Heart left ventricle (tissue), 16 donors: ENCODE measurements around the gene ZNF705A. TPM values are rescaled to one million over a fixed set of nuclear protein-coding genes. Genes with fewer than 3 reads are reported as not detected.

Source experiments
- ATAC-seq, 4 donors: fragments of 200-7000 bp; cut with Tn5 transposase; one replicate each; pipeline ENCODE4 v1.9.1; 2020 to 2022; ENCODE audit warnings: moderate library complexity in 4 of 4, mild to moderate bottlenecking in 3 of 4, moderate number of reproducible peaks in 1 of 4
- DNase-seq, 5 donors: peaks; one replicate each; pipeline ENCODE4 v3.0.0-alpha.2; 2020
- H3K27ac ChIP-seq, 12 donors: fragments of 200-600 bp; sonication (generic) in 4 of 12; one replicate each; pipeline versions ENCODE4 v1.5.0 to v1.8.0; 2016 to 2022; ENCODE audit warnings: mild to moderate bottlenecking in 2 of 12
- H3K27me3 ChIP-seq, 9 donors: fragments of 200-600 bp; sonication (generic) in 2 of 9; one replicate each; pipeline versions ENCODE4 v1.5.1 to v1.8.0; 2016 to 2022; ENCODE audit warnings: mild to moderate bottlenecking in 3 of 9
- H3K36me3 ChIP-seq, 9 donors: fragments of 200-600 bp; sonication (generic) in 2 of 9; one replicate each; pipeline versions ENCODE4 v1.5.0 to v1.8.0; 2018 to 2022; ENCODE audit warnings: mild to moderate bottlenecking in 2 of 9
- H3K4me1 ChIP-seq, 12 donors: fragments of 200-600 bp; sonication (generic) in 4 of 12; one replicate each; pipeline versions ENCODE4 v1.5.0 to v1.8.0; 2016 to 2022; ENCODE audit warnings: mild to moderate bottlenecking in 3 of 12
- H3K4me3 ChIP-seq, 12 donors: fragments of 200-600 bp; sonication (generic) in 4 of 12; one replicate each; pipeline versions ENCODE4 v1.5.0 to v1.8.0; 2017 to 2022; ENCODE audit warnings: mild to moderate bottlenecking in 9 of 12, moderate library complexity in 4 of 12
- H3K9me3 ChIP-seq, 12 donors: fragments of 200-600 bp; sonication (generic) in 4 of 12; one replicate each; pipeline versions ENCODE4 v1.5.0 to v1.8.0; 2016 to 2022; ENCODE audit warnings: mild to moderate bottlenecking in 1 of 12
- CTCF ChIP-seq, 12 donors: fragments of 200-600 bp; sonication (generic) in 4 of 12; IDR thresholded peaks; one replicate each; pipeline versions ENCODE4 v1.5.0 to v1.8.0; 2018 to 2022; ENCODE audit warnings: antibody characterized with exemption in 12 of 12, mild to moderate bottlenecking in 5 of 12
- POLR2A ChIP-seq, 2 donors: fragments of 450-650 bp; IDR thresholded peaks; one replicate each; pipeline ENCODE4 v1.6.1; 2017; ENCODE audit warnings: antibody characterized with exemption in 2 of 2, mild to moderate bottlenecking in 2 of 2, moderate library complexity in 2 of 2
- WGBS, 4 donors: extraction: QIAGEN DNeasy Blood & Tissue Kit in 2 of 4; methylation state at CpG; one replicate each; pipeline versions ENCODE4 v1.1.5 to v1.1.7; 2013 to 2018; 5-methylcytosine and 5-hydroxymethylcytosine counted together
- intact Hi-C, 10 donors: fragments of 100-400 bp; cut with DNase I; formaldehyde crosslinking; loops; one replicate each; pipeline versions ENCODE4 v1.11.1 to v1.14.2; 2022
- polyA plus RNA-seq, 2 donors: library from polyadenylated mRNA; stranded (reverse); fragments of 200-250 nt; gene quantifications; one replicate each; pipeline ENCODE4 v1.2.3, GENCODE V29; 2013
- total RNA-seq, 9 donors: library from RNA; depleted of rRNA in 2 of 9; stranded (reverse); fragments of >200 nt in 2 of 9; fragmentation: NEBNext Ultra II Directional in 3 of 9; extraction: Animal tissue kit (Norgen Biotek cat#: 25700) in 3 of 9; gene quantifications; one replicate each; pipeline versions ENCODE4 v1.1.0 to v1.2.4, GENCODE V29; 2016 to 2023
- donor health status: ischemic (EF 13 %, LVEDD 7.1; RV severe dilation, severe dysfunction).
- donor health status: healthy with polysubstance abuse.
- donor health status: DM: no; HTN: yes; CAD: no.
- donor health status: DM: no; HTN: no; CAD: no.
- donor health status: ischemic (EF 25% LVEDD 6.9; RV normal size, moderate dysfunction).
- donor health status: ischemic (EF 25% LVEDD 5.7; RV mildly dilated, moderate dysfunction).
- donor health status: healthy.
- donor health status: DM: yes; HTN: yes; CAD: no.
- donor health status: ischemic (EF 35%, LVEDD 5.7; RV mildly dilated, moderate dysfunction).
- donor health status: nonischemic (EF 11% LVEDD 7.7; RV severe dilation, severe dysfunction).
- donor health status: DM: yes; HTN: yes; CAD: no.
- donor health status: PGD.
- donor health status: ischemic (EF 29% LVEDD 5.4; RV normal size, mild dysfunction).
- donor health status: nonischemic (EF 23%, LVEDD 6.1; RV moderate dilation, normal function).

ZNF705A gene
- total and polyA plus RNA-seq, 11 donors = 0.23 TPM; not detected in 10

- peaks cover 0 to 6% (median under 1%) of the 10 kb centered on the region in 9 donors for H3K36me3 ChIP-seq
- intact Hi-C loops = no loop called here
- H3K9me3 ChIP-seq = peaks cover 0 to 18% (median 6%) of the 10 kb centered on the region in 12 donors
- no peak overlapping the region for H3K27ac ChIP-seq
- H3K27me3 ChIP-seq = peaks cover 0 to 3% (median 0%) of the 10 kb centered on the region in 9 donors
- no peak overlapping the region for H3K4me3 ChIP-seq
- peaks cover 0 to 7% (median 0%) of the 10 kb centered on the region in 12 donors for H3K4me1 ChIP-seq
- no peak for DNase-seq
- no peak for ATAC-seq
- TF ChIP-seq POLR2A (IDR thresholded peaks at IDR 0.05) (no peak), CTCF (IDR thresholded peaks at IDR 0.05) (no peak)
Measured at GRCh38 chr12:8143261-8143660, 13.6 kb upstream of the ZNF705A start.

- Histone ChIP-seq H3K36me3 (no peaks in the 10 kb centered on the region), H3K4me1 (peaks cover 0 to 5% (median 0%) of the 10 kb centered on the region in 12 donors), H3K9me3 (peaks cover 0 to 19% (median 6%) of the 10 kb centered on the region in 12 donors), H3K27ac (peak overlapping the region in 7 of 12 donors; percentile 9 to 60 (median 29)), H3K4me3 (peak overlapping the region in 6 of 12 donors; percentile 16 to 34 (median 22)), H3K27me3 (peaks cover 0 to 3% (median 0%) of the 10 kb centered on the region in 9 donors)
- 47 to 62% (median 56%) methylated on average over 17 to 19 of the region's 19 CpGs for WGBS, 4 donors
- ATAC-seq (peak; percentile 55 to 81 (median 79)), DNase-seq (peak; percentile 51 to 69 (median 63))
- intact Hi-C loops = no loop called here
- TF ChIP-seq CTCF (IDR thresholded peaks at IDR 0.05) (no peak), POLR2A (IDR thresholded peaks at IDR 0.05) (no peak)
Measured at GRCh38 chr12:8145754-8146441, 10.9 kb upstream of the ZNF705A start.

GRCh38 chr12:8146442-8146771 is 10.4 kb upstream of the ZNF705A start:
- intact Hi-C loops = no loop called here
- no peaks in the 10 kb centered on the region for H3K36me3 ChIP-seq
- H3K27ac ChIP-seq = peak overlapping the region in 7 of 12 donors; percentile 9 to 60 (median 29)
- WGBS, 4 donors = 48 to 59% (median 56%) methylated on average over 2 to 4 of the region's 4 CpGs
- H3K4me3 ChIP-seq = peak overlapping the region in 6 of 12 donors; percentile 16 to 34 (median 22)
- no peak for ATAC-seq
- peaks cover 0 to 5% (median 0%) of the 10 kb centered on the region in 12 donors for H3K4me1 ChIP-seq
- no peak for DNase-seq
- TF ChIP-seq CTCF (IDR thresholded peaks at IDR 0.05) = no peak
- no peak for TF ChIP-seq POLR2A (IDR thresholded peaks at IDR 0.05)
- H3K27me3 ChIP-seq = peaks cover 0 to 3% (median 0%) of the 10 kb centered on the region in 9 donors
- H3K9me3 ChIP-seq = peaks cover 0 to 14% (median 4%) of the 10 kb centered on the region in 12 donors

GRCh38 chr12:8154526-8154925 is 2.3 kb upstream of the ZNF705A start:
- Histone ChIP-seq H3K4me3 (no peak overlapping the region), H3K27ac (no peak overlapping the region), H3K36me3 (no peaks in the 10 kb centered on the region), H3K9me3 (peaks cover 0 to 3% (median 0%) of the 10 kb centered on the region in 12 donors), H3K4me1 (peaks cover 0 to 7% (median 0%) of the 10 kb centered on the region in 12 donors), H3K27me3 (peaks cover 0 to 6% (median 0%) of the 10 kb centered on the region in 9 donors)
- ATAC-seq (no peak), DNase-seq (no peak)
- TF ChIP-seq CTCF (IDR thresholded peaks at IDR 0.05) = no peak
- TF ChIP-seq POLR2A (IDR thresholded peaks at IDR 0.05) = no peak
- intact Hi-C loops = no loop called here
